Measurements from ENCODE around the gene GNLY. TPM values are rescaled to one million over a fixed set of nuclear protein-coding genes. Genes with fewer than 3 reads are reported as not detected.
A peak's percentile ranks its signal among the peaks of the same experiment; 100 is the strongest.

Gene GNLY
- polyA plus RNA-seq, 1 of the 3 experiments (the other 2 are of a cell fraction) = not detected

- no peak for TF ChIP-seq MXI1 (IDR thresholded peaks at IDR 0.05; ENCODE audit: low read depth, low read length)
Observed at GRCh38 chr2:85734942-85735608, 40.9 kb downstream of the GNLY start (continued).

- no peak overlapping the region for H3K9ac ChIP-seq
- no peaks in the 10 kb centered on the region for H3K79me2 ChIP-seq (ENCODE audit: insufficient read depth)
- H3K4me2 ChIP-seq = no peak overlapping the region
- H2AFZ ChIP-seq (ENCODE audit: low read depth) = no peak overlapping the region
- no peaks in the 10 kb centered on the region for H3K9me2 ChIP-seq
- ChIA-PET CTCF (interaction anchor here (0.5 to 34.7 kb wide), 7 partner anchors 15 to 104 kb away, joined by 3 to 626 read pairs (median 4); no protein-coding TSS in a partner anchor), POLR2A (no interaction called here)
- TF ChIP-seq EZH2phosphoT487 (IDR thresholded peaks at IDR 0.05; ENCODE audit: borderline replicate concordance, low read depth) (no peak), RFX5 (IDR thresholded peaks at IDR 0.05; ENCODE audit: low read length) (no peak), GATA2 (CRISPR knock-in tag; IDR thresholded peaks at IDR 0.05) (no peak), FOXM1 (IDR thresholded peaks at IDR 0.05; ENCODE audit: low read depth) (no peak)
- H3K27me3 ChIP-seq (ENCODE audit: insufficient read depth) = no peaks in the 10 kb centered on the region
- peaks cover 15 to 17% of the 10 kb centered on the region in 2 experiments; a peak in 3 of 4 replicates for H3K4me1 ChIP-seq (ENCODE audit: control insufficient read depth in 1 of 2, insufficient read depth in 2 of 2, low read depth in 1 of 2, low read length in 1 of 2)
- no peaks in the 10 kb centered on the region for H3K36me3 ChIP-seq (replicated peaks in 1 of 2; ENCODE audit: control insufficient read depth in 1 of 2, insufficient read depth in 2 of 2, low read length in 1 of 2)
- peaks cover 24% of the 10 kb centered on the region for H3F3A ChIP-seq (replicated peaks; ENCODE audit: insufficient read depth)
- DNase-seq = no peak
- no peaks in the 10 kb centered on the region for H3K9me3 ChIP-seq
- peak overlapping the region; percentile 39 to 69; a peak in 3 of 4 replicates for H3K27ac ChIP-seq (ENCODE audit: low read depth in 2 of 2, low read length in 1 of 2)
- H4K20me1 ChIP-seq (ENCODE audit: insufficient read depth) = no peaks in the 10 kb centered on the region
- H3K4me3 ChIP-seq (ENCODE audit: low read depth in 2 of 2, low read length in 1 of 2) = no peak overlapping the region
Observed at GRCh38 chr2:85735691-85736090, 41.5 kb downstream of the GNLY start.

- Histone ChIP-seq H3K9ac (no peak overlapping the region), H3K27me3 (ENCODE audit: insufficient read depth) (no peaks in the 10 kb centered on the region), H3K36me3 (replicated peaks in 1 of 2; ENCODE audit: control insufficient read depth in 1 of 2, insufficient read depth in 2 of 2, low read length in 1 of 2) (no peaks in the 10 kb centered on the region), H3K4me1 (ENCODE audit: control insufficient read depth in 1 of 2, insufficient read depth in 2 of 2, low read depth in 1 of 2, low read length in 1 of 2) (peaks cover 23 to 27% of the 10 kb centered on the region in 2 experiments; a peak in 3 of 4 replicates), H3K9me2 (no peaks in the 10 kb centered on the region), H3K4me3 (ENCODE audit: low read depth in 2 of 2, low read length in 1 of 2) (no peak overlapping the region), H2AFZ (ENCODE audit: low read depth) (no peak overlapping the region), H4K20me1 (ENCODE audit: insufficient read depth) (no peaks in the 10 kb centered on the region), H3K27ac (ENCODE audit: low read depth in 2 of 2, low read length in 1 of 2) (peak overlapping the region in 1 of 2 experiments; percentile 69; a peak in 2 of 4 replicates), H3F3A (replicated peaks; ENCODE audit: insufficient read depth) (peaks cover 31% of the 10 kb centered on the region), H3K4me2 (no peak overlapping the region), H3K79me2 (ENCODE audit: insufficient read depth) (no peaks in the 10 kb centered on the region), H3K9me3 (no peaks in the 10 kb centered on the region)
- WGBS (ENCODE audit: low lambda C conversion rate) = 94% methylated on average over 7 of the region's 7 CpGs
- DNase-seq = no peak
- ChIA-PET POLR2A (no interaction called here), CTCF (interaction anchor here (0.8 to 34.7 kb wide), 9 partner anchors 7 to 153 kb away, joined by 3 to 626 read pairs (median 5); no protein-coding TSS in a partner anchor)
- TF ChIP-seq MAX (IDR thresholded peaks at IDR 0.05; ENCODE audit: low read depth) (no peak), YY1 (IDR thresholded peaks at IDR 0.05; ENCODE audit: low read depth) (no peak), MEF2A (IDR thresholded peaks at IDR 0.05; ENCODE audit: borderline replicate concordance, low read depth) (no peak), PBX3 (IDR thresholded peaks at IDR 0.05) (no peak), POLR2AphosphoS5 (IDR thresholded peaks at IDR 0.05; ENCODE audit: low read depth, low read length) (no peak), NRF1 (IDR thresholded peaks at IDR 0.05; ENCODE audit: low read depth, low read length) (no peak), GABPA (IDR thresholded peaks at IDR 0.05; ENCODE audit: low read depth) (no peak), JUND (IDR thresholded peaks at IDR 0.05) (no peak), USF2 (IDR thresholded peaks at IDR 0.05; ENCODE audit: borderline replicate concordance, low read depth, low read length) (no peak), SIN3A (IDR thresholded peaks at IDR 0.05; ENCODE audit: borderline replicate concordance, low read depth, low read length) (no peak), MXI1 (IDR thresholded peaks at IDR 0.05; ENCODE audit: low read depth, low read length) (no peak), CTCF (IDR thresholded peaks at IDR 0.05) (no peak), TAF1 (IDR thresholded peaks at IDR 0.05; ENCODE audit: borderline replicate concordance, low read depth, low read length) (no peak), EP300 (IDR thresholded peaks at IDR 0.05; ENCODE audit: borderline replicate concordance in 1 of 2, low read depth in 1 of 2, low read length in 1 of 2) (no peak), RAD21 (IDR thresholded peaks at IDR 0.05; ENCODE audit: low read length) (no peak), ELF1 (IDR thresholded peaks at IDR 0.05) (no peak)
Observed at GRCh38 chr2:85736456-85737355, 42.5 kb downstream of the GNLY start.
